GM18499 (cell line): ENCODE measurements around the gene THAP4.

Source experiments
- ATAC-seq: cut with Tn5 transposase; IDR thresholded peaks from one replicate; pipeline ENCODE4 v1.9.1; 2021; ENCODE audit warnings: moderate number of reproducible peaks; ENCODE audit not compliant: insufficient read depth, unreplicated experiment

THAP4 gene

GRCh38 chr2:241534701-241535375 lies 102.1 kb downstream of the THAP4 start:
- no peak for ATAC-seq
